Stimulated activated CD4-positive, alpha-beta T cell treated with anti-CD3 and anti-CD28 coated beads, Interleukin-12 subunit alpha, Interleukin-12 subunit beta, amount 100 ng/mL, for 48 hours (primary cell): ENCODE results near the gene TBC1D9.
"Not testable (repeated sequence)": the region's sequence is repeated elsewhere in the genome, so short reads cannot be mapped to it uniquely, and the experiment has no call there.

ENCODE experiments used
- DNase-seq, 3 donors: peaks; one replicate each; pipeline ENCODE4 v3.0.0-alpha.2; 2020; ENCODE audit warnings: low read depth in 2 of 3, low spot score in 1 of 3

TBC1D9 gene

DNA sequence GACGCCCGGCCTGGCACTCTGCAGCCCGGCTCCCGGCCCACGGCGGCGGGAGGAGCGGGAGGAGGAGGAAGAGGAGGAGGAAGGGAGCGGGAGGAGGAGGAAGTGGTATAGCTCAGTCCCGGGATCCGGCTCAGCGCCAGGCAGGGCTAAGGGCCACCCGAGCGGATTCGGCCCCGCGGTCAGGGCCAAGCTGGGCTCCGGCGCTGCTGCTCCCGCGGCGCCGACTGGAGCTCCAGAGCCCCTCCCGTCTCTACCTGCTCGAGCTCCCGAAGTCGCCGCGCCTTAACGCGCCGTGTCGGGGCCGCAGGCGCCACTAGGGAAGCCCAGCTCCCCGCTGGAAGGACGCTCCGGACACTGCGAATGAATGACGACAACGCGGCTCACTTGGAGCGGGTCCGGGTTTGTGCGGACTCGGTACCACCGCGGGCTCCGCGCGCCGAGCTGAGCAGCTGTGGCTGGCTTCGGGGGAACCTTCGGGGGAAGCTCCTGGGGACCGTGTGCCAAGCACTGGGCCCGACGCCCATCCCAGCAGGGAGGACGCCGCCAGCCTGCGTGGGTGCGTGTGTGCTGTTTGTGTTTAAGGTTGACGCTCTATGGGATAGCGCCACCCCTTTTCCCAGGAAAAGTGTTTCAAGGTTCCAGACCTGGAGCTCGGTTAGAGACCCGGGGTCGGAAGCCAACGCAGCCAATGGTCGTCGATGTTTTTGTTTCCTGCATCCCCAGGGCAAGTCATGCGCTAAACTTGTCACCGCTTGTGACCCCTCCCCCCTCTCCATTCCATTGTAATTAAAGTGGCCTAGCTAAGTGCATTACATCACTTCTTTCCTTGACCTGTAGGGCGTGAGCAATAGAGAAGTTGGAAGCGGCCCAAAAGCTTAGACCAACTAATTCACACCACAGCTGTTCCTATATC, at the start of gene TBC1D9:
Gene TBC1D9, minus strand, starts transcription at position 67 of the 913 bp plus-strand sequence. CDS start 340 bp downstream, outside the sequence.
- peak in 1 of 3 donors; percentile 2 for DNase-seq

DNA sequence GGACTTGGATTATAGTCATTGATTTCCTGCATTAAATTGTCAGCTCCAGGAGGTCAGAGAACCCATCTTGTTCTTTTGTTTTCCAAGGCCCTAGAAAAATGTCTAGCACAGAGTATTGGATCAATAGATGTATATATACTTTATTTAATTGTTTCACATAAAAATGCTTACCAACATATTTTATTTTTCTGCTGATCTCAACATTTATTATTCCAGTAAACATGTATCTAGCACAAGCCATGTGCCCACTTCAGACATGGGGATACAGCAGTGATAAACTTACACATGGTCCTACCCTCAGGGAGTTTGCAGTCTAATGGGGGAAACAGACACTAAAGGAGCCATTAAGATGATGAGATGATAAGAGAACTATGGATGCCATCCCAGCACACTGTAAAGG, 49.1 kb upstream of the TBC1D9 start:
- no peak for DNase-seq

GRCh38 chr4:140802591-140802990, 46.4 kb upstream of the TBC1D9 start:
- no peak for DNase-seq

GRCh38 chr4:140800666-140801065, 44.5 kb upstream of the TBC1D9 start:
- no peak for DNase-seq

GRCh38 chr4:140799686-140800225, 43.6 kb upstream of the TBC1D9 start:
- DNase-seq, result no peak

- no peak for DNase-seq
Observed at GRCh38 chr4:140793291-140793690, 37.1 kb upstream of the TBC1D9 start.

DNA sequence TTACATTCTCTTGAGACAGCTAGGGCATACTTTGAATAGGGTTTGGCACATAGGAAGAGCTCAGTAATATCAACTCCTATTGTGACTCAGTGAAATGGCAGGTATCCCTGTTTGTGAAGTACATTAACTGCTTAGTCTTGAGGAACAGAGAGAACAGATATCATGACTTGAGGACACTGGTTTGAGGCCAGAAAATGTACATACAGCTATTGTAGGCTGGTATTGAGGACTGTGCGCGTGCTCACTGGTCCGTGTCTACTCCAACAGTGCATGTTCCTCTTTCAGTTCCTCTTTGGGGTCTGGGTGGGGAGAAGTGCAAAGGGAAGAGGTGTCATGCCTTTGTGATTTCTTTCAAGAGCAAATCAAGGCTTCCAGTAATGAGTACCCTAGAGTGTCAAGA, 34.6 kb upstream of the TBC1D9 start:
- DNase-seq, result no peak

- no peak for DNase-seq
Observed at GRCh38 chr4:140790171-140790570, 34.0 kb upstream of the TBC1D9 start.

GRCh38 chr4:140789759-140790158, 33.6 kb upstream of the TBC1D9 start:
- DNase-seq, result no peak

DNA sequence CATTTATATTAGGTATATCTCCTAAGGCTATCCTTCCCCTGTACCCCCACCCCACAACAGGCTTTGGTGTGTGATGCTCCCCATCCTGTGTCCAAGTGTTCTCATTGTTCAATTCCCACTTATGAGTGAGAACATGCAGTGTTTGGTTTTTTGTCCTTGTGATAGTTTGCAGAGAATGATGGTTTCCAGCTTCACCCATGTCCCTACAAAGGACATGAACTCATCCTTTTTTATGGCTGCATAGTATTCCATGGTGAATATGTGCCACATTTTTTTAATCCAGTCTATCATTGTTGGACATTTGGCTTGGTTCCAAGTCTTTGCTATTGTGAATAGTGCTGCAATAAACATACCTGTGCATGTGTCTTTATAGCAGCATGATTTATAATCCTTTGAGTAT, 26.6 kb upstream of the TBC1D9 start:
- not testable (repeated sequence) for DNase-seq

- DNase-seq, result no peak
Observed at GRCh38 chr4:140781596-140781995, 25.4 kb upstream of the TBC1D9 start.

DNA sequence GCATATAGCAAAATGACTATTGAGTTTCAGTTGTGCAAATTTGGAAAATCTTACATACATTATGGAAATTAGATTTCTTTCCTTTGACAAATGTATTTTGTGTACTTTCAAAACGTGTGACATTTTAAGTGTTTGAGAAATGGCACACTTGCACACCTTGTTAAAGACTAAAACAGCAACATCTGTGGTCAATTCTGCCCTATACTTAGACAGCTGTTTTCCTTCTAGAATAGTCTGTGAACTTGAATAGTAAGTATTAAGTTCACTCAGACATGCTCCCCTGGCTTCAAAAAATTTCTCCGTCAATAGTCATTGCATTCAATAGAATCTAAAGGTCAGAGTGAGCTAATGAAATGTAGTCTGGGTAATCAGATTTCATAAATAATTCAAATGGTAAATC, 21.7 kb upstream of the TBC1D9 start:
- DNase-seq, result no peak

GRCh38 chr4:140777386-140777785, 21.2 kb upstream of the TBC1D9 start:
- DNase-seq, result no peak

DNA sequence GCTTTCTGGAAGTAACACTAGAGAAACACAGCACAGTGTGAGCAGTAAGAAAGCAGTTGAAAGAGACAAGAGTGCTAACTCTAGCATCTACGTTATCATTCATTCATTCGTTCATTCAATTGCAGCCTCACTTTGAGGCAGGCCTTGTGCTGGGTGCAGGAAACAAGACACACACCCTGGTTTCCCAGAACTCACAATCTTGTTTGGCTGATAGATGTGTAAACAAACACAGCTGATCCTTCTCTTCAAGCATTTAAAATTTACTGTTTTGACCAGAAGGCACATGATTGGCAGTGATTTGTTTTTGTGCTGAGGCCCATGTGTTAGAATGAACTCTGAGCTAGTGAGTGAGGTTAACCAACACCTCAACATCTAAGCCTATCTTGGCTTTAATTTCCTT, 20.4 kb upstream of the TBC1D9 start:
- no peak for DNase-seq

DNA sequence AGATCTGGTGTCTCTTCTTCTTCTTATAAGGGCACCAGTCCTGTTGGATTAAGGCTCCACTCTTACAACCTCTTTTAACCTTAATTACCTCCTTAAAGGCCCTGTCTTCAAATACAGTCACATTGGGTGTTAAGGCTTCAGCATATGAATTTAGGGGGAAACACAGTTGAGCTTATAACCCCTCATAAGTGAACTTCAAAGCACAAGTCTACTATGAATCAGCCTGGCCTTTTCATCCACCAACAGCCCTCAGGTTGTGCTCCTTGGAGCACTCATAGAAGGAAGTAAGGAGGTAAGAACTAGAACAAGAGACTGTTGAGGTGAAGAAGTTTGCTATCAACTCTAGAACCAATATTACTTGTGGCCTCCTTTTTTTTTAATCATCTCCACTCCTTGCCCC, 18.8 kb upstream of the TBC1D9 start:
- DNase-seq, result no peak

- DNase-seq, result no peak
Observed at GRCh38 chr4:140774510-140774909, 18.3 kb upstream of the TBC1D9 start.

DNA sequence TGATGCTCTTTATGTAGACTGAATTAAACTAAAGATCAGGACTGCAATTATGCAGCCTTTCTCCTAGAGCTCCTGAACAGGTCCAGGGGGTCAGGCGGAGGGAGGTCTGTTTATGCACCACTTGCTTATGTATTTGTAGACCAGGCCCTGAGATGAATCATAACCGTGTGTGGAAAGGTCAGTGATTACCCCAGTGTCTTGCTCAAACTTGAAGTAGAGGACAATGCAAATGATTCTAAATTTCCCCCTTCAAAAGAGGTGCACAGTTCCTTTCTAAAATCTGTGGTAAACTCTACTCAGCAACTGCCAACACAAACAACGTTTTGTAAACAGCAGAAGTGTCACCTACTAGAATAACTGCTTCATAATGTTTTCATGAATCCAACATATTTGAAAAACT, 13.0 kb upstream of the TBC1D9 start:
- no peak for DNase-seq

DNA sequence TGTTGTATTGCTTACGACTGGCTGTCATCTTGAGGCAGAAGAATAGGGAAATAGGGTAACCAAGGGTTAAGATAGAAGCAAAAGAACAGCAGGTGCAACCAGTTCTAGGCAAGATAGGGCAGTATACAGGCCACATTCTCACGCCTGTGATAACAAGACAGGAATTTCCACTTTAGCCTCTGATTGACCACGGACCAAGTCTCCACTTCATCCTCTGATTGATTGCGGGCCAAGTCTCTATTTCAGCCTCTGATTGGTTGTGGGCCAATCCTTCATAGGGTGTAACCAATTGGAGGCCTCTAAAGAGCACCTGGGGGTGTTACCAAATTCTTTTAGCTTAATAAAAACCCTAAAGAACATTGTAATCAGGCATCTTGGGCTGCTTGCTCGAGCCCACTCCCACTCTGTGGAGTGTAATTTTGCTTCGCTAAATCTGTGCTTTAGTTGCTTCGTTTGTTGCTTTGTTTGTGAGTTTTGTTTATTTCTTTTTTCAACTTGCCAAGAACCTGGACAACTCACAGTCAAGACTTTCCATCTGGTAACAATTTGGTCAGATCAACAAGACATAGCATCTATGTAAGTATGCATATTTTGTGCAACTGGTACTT, 8.7 kb upstream of the TBC1D9 start:
- DNase-seq, result no peak

- DNase-seq, result no peak
Observed at GRCh38 chr4:140762202-140762601, 6.0 kb upstream of the TBC1D9 start.

DNA sequence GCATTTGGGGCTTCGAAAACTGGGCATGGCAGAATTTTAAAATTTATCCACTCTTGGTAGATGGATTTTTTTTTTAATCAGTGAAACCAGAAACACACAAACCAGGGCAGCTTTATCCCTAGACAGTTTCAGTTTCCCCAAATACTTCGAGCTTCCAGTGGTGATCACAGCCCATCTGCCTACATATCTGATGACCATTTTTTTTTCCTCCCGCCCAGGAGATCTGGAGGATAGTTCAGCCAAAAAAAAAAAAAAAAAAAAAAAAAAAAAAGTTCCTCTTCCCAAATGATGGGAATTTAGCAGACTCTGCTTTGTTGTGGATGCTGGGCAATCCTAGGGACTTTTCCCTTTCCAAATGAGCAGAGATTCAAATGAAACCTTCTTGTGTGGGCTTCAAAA, 1.0 kb upstream of the TBC1D9 start:
- DNase-seq, result no peak

- DNase-seq, result peak in 1 of 3 donors; percentile 8
Observed at GRCh38 chr4:140755774-140756318, 339 bp downstream of the TBC1D9 start.
